Prostate gland (tissue), 2 donors: ENCODE data around the gene UQCR11. TPM values are rescaled to one million over a fixed set of nuclear protein-coding genes. Genes with fewer than 3 reads are reported as not detected.

ENCODE experiments used
- DNase-seq: peaks from one replicate; pipeline ENCODE4 v3.0.0-alpha.2; 2019; ENCODE audit warnings: low spot score
- H3K27ac ChIP-seq, 2 donors: fragments of 200-600 bp; sonication (generic); 2 replicates each; pipeline ENCODE4 v1.5.1; 2017 to 2019
- H3K27me3 ChIP-seq: fragments of 200-600 bp; sonication (generic); replicated peaks from 2 replicates; pipeline ENCODE4 v1.5.1; 2019; ENCODE audit not compliant: insufficient read depth
- H3K36me3 ChIP-seq, 2 donors: fragments of 200-600 bp; sonication (generic); 1 replicate in 1 of 2; 2 replicates in 1 of 2; pipeline versions ENCODE4 v1.5.1 to v1.8.1; 2017 to 2019
- H3K4me1 ChIP-seq: fragments of 200-600 bp; sonication (generic); replicated peaks from 2 replicates; pipeline ENCODE4 v1.5.1; 2019
- H3K4me3 ChIP-seq, 2 donors: fragments of 200-600 bp; sonication (generic); 2 replicates each; pipeline ENCODE4 v1.5.1; 2017 to 2019
- H3K9me3 ChIP-seq: fragments of 200-600 bp; sonication (generic); 2 replicates; pipeline ENCODE4 v1.5.1; 2017
- POLR2A ChIP-seq: fragments of 450-650 bp; IDR thresholded peaks from one replicate; pipeline ENCODE4 v1.6.1; 2016; ENCODE audit warnings: antibody characterized with exemption, mild to moderate bottlenecking
- POLR2AphosphoS5 ChIP-seq: sonication (generic); formaldehyde crosslinking; IDR thresholded peaks from one replicate; pipeline ENCODE4 v1.6.1; 2017; ENCODE audit warnings: antibody characterized with exemption
- WGBS: methylation state at CpG from one replicate; pipeline ENCODE4 v1.1.5; 2018; 5-methylcytosine and 5-hydroxymethylcytosine counted together
- intact Hi-C: fragments of 100-400 bp; cut with DNase I; formaldehyde crosslinking; loops from one replicate; pipeline ENCODE4 v1.14.2; 2022
- total RNA-seq, 2 donors: library from RNA; depleted of rRNA; stranded (reverse); fragments of >200 nt; gene quantifications; one replicate each; pipeline ENCODE4 v1.1.0, GENCODE V29; 2016
- TF ChIP-seq, protein P1 (sequence below), 4 experiments: fragments of 200-600 bp in 2 of 4; fragments of 450-650 bp in 2 of 4; sonication (generic) in 2 of 4; IDR thresholded peaks; 1 replicate in 3 of 4; 2 replicates in 1 of 4; pipeline ENCODE4 v1.5.1; 2016 to 2019; ENCODE audit warnings: antibody characterized with exemption in 4 of 4, mild to moderate bottlenecking in 2 of 4, moderate library complexity in 2 of 4

UQCR11 gene
- total RNA-seq, 2 donors from 2014 or later, result 87.1 to 108 TPM

- no peak for DNase-seq
- H3K27me3 ChIP-seq, result no peaks in the 10 kb centered on the region
- H3K9me3 ChIP-seq, result no peaks in the 10 kb centered on the region
- TF ChIP-seq POLR2AphosphoS5, result no peak
- intact Hi-C loops, result no loop called here
- H3K27ac ChIP-seq, result no peak overlapping the region
- 91% methylated on average over 39 of the region's 39 CpGs for WGBS
- H3K4me3 ChIP-seq, result no peak overlapping the region
- H3K36me3 ChIP-seq, result peaks cover 4 to 6% of the 10 kb centered on the region in 2 donors
- H3K4me1 ChIP-seq, result no peaks in the 10 kb centered on the region
Observed at GRCh38 chr19:1612114-1613086, 7.1 kb upstream of the UQCR11 start.

GRCh38 chr19:1611353-1611752 is 6.1 kb upstream of the UQCR11 start:
- peaks cover 4 to 6% of the 10 kb centered on the region in 2 donors for H3K36me3 ChIP-seq

GRCh38 chr19:1610579-1610978 is 5.3 kb upstream of the UQCR11 start:
- Histone ChIP-seq H3K4me1 (peaks cover 4% of the 10 kb centered on the region), H3K27ac (no peak overlapping the region), H3K9me3 (no peaks in the 10 kb centered on the region), H3K27me3 (no peaks in the 10 kb centered on the region), H3K36me3 (peaks cover 4 to 6% of the 10 kb centered on the region in 2 donors), H3K4me3 (no peak overlapping the region)
- 77% methylated on average over 10 of the region's 11 CpGs for WGBS
- TF ChIP-seq, protein P1, sequence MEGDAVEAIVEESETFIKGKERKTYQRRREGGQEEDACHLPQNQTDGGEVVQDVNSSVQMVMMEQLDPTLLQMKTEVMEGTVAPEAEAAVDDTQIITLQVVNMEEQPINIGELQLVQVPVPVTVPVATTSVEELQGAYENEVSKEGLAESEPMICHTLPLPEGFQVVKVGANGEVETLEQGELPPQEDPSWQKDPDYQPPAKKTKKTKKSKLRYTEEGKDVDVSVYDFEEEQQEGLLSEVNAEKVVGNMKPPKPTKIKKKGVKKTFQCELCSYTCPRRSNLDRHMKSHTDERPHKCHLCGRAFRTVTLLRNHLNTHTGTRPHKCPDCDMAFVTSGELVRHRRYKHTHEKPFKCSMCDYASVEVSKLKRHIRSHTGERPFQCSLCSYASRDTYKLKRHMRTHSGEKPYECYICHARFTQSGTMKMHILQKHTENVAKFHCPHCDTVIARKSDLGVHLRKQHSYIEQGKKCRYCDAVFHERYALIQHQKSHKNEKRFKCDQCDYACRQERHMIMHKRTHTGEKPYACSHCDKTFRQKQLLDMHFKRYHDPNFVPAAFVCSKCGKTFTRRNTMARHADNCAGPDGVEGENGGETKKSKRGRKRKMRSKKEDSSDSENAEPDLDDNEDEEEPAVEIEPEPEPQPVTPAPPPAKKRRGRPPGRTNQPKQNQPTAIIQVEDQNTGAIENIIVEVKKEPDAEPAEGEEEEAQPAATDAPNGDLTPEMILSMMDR (IDR thresholded peaks at IDR 0.05), result no peak
- no peak for TF ChIP-seq POLR2A
- no peak for TF ChIP-seq POLR2AphosphoS5
- intact Hi-C loops, result no loop called here
- DNase-seq, result no peak

More at GRCh38 chr19:1611353-1611752, 6.1 kb upstream of the UQCR11 start:
- TF ChIP-seq POLR2AphosphoS5 (no peak), POLR2A (no peak)
- TF ChIP-seq, protein P1 (IDR thresholded peaks at IDR 0.05), result no peak
- H3K4me3 ChIP-seq, result no peak overlapping the region
- no peak overlapping the region for H3K27ac ChIP-seq
- intact Hi-C loops, result no loop called here
- H3K4me1 ChIP-seq, result peaks cover under 1% of the 10 kb centered on the region
- WGBS, result 87% methylated on average over 15 of the region's 15 CpGs
- no peak for DNase-seq
- H3K27me3 ChIP-seq, result no peaks in the 10 kb centered on the region
- no peaks in the 10 kb centered on the region for H3K9me3 ChIP-seq

DNA sequence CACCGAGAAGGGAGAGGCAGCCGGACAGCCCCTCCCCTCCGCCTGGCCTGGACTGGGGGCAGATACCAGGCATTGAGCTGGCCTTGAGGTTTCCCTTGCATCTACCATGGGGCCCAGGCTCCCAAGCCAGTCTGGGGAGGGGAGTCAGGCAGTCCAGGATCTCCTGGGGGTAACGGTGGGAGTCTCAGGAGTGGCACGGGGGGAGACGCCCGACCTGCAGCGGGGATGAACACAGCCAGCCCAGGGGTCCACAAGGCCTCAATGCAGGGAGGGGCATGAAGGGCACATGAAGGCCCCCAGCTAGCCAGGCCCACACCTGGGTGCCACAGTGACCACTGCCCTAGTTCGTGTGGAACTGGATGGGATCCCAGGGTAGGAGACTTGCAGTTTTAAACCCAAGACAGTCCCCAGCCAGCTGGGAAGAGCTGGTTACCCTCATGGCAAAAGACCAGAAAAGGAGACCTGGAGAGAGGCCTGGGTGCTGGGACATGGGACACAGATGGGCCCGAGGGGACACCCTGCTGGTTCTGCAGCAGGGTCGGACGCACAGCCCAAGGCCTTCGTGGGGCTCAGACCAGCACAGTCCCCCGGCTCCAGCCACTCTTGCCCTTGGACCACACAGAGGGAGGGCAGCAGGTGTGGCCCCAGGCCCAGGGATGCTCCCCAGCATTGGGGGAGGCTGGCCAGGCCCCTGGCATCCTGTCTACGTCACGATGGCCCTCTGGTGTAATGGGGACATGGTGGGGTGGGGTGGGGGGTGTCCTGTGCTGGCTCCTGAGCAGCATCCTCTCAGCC is 4.6 kb upstream of the UQCR11 start:
- 85% methylated on average over 16 of the region's 16 CpGs for WGBS

GRCh38 chr19:1609103-1609396 is 3.8 kb upstream of the UQCR11 start:
- DNase-seq, result no peak
- Histone ChIP-seq H3K4me1 (peaks cover 10% of the 10 kb centered on the region), H3K36me3 (peaks cover 4 to 6% of the 10 kb centered on the region in 2 donors), H3K9me3 (no peaks in the 10 kb centered on the region), H3K27me3 (no peaks in the 10 kb centered on the region), H3K4me3 (no peak overlapping the region), H3K27ac (no peak overlapping the region)
- intact Hi-C loops, result no loop called here
- TF ChIP-seq, protein P1 (IDR thresholded peaks at IDR 0.05), result no peak
- no peak for TF ChIP-seq POLR2A
- TF ChIP-seq POLR2AphosphoS5, result no peak
- WGBS, result 35% methylated on average over 10 of the region's 10 CpGs

More for the DNA sequence above, 4.6 kb upstream of the UQCR11 start:
- Histone ChIP-seq H3K9me3 (no peaks in the 10 kb centered on the region), H3K27me3 (no peaks in the 10 kb centered on the region), H3K36me3 (peaks cover 4 to 6% of the 10 kb centered on the region in 2 donors), H3K27ac (no peak overlapping the region), H3K4me3 (no peak overlapping the region), H3K4me1 (peaks cover 4% of the 10 kb centered on the region)
- DNase-seq, result no peak
- intact Hi-C loops, result no loop called here
- no peak for TF ChIP-seq POLR2AphosphoS5
- TF ChIP-seq, protein P1 (IDR thresholded peaks at IDR 0.05), result no peak
- no peak for TF ChIP-seq POLR2A
